A549 (cell line): ENCODE measurements around the gene C21orf58. TPM values are rescaled to one million over a fixed set of nuclear protein-coding genes. Genes with fewer than 3 reads are reported as not detected.

Experiments used
- ATAC-seq, 2 experiments: fragments of 200-7000 bp in 1 of 2; fragments of >200 bp in 1 of 2; cut with Nextera tagmentation in 1 of 2; cut with Tn5 transposase in 1 of 2; 3 replicates each; pipeline versions ENCODE4 v1.8.0 to v1.9.1; 2018 to 2020; ENCODE audit warnings: mild to moderate bottlenecking in 1 of 2, moderate library complexity in 1 of 2
- CTCF ChIA-PET: fragments of 300-600 bp; sonication (Branson Sonifier 250); formaldehyde crosslinking; extraction: SDS; loops from one replicate; lab custom pipeline; 2021; ENCODE audit warnings: antibody characterized with exemption, inconsistent platforms; lab: Yijun Ruan, JAX
- POLR2A ChIA-PET: fragments of 350-600 bp; formaldehyde crosslinking; extraction: SDS; loops from one replicate; lab custom pipeline; 2021; ENCODE audit warnings: antibody characterized with exemption, inconsistent platforms; lab: Yijun Ruan, JAX
- DNase-seq, 2 experiments: peaks; one replicate each; pipeline versions ENCODE4 v3.0.0 to v3.0.0-alpha.2; 2011 to 2016; ENCODE audit warnings: low read depth in 1 of 2, low spot score in 1 of 2
- FAIRE-seq: peaks from 2 replicates; lab custom pipeline; 2011; peaks lifted over from hg19 to GRCh38; lab: Jason Lieb, UNC
- H3K27ac ChIP-seq, 2 experiments: fragments of >200 bp; sonication (Bioruptor Twin); formaldehyde crosslinking; 3 replicates each; pipeline ENCODE4 v1.5.1; 2016 to 2017
- H3K4me1 ChIP-seq: fragments of >200 bp; sonication (Bioruptor Twin); formaldehyde crosslinking; 3 replicates; pipeline ENCODE4 v1.6.1; 2016
- H3K4me2 ChIP-seq: fragments of >200 bp; sonication (Bioruptor Twin); formaldehyde crosslinking; 3 replicates; pipeline ENCODE4 v1.6.1; 2016
- H3K4me3 ChIP-seq: fragments of >200 bp; sonication (Bioruptor Twin); formaldehyde crosslinking; 3 replicates; pipeline ENCODE4 v1.5.1; 2016
- H3K9me3 ChIP-seq: fragments of >200 bp; sonication (Bioruptor Twin); formaldehyde crosslinking; 3 replicates; pipeline ENCODE4 v1.6.1; 2016
- ATOH8 ChIP-seq: fragments of 250-450 bp; sonication (Bioruptor Pico); IDR thresholded peaks from 2 replicates; pipeline ENCODE4 v1.5.0; 2020; ENCODE audit warnings: low read depth, mild to moderate bottlenecking, moderate library complexity
- BCL3 ChIP-seq: fragments of >200 bp; sonication (Bioruptor Twin); formaldehyde crosslinking; IDR thresholded peaks from 3 replicates; pipeline ENCODE4 v1.6.1; 2016
- CBX2 ChIP-seq: fragments of 200-600 bp; sonication (generic); IDR thresholded peaks from 2 replicates; pipeline ENCODE4 v1.6.1; 2016; ENCODE audit warnings: low read depth, mild to moderate bottlenecking, borderline replicate concordance
- CTCF ChIP-seq: fragments of >200 bp; sonication (Bioruptor Twin); formaldehyde crosslinking; IDR thresholded peaks from 3 replicates; pipeline ENCODE4 v1.5.1; 2016
- EP300 ChIP-seq, 2 experiments: fragments of >200 bp; sonication (Bioruptor Twin); formaldehyde crosslinking; IDR thresholded peaks; 2 replicates in 1 of 2; 3 replicates in 1 of 2; pipeline ENCODE4 v1.6.1; 2016 to 2017
- FOSB ChIP-seq: fragments of 250-450 bp; sonication (Bioruptor Pico); IDR thresholded peaks from 2 replicates; pipeline ENCODE4 v1.5.0; 2020; ENCODE audit warnings: mild to moderate bottlenecking, moderate library complexity
- GATA3 ChIP-seq: IDR thresholded peaks from 2 replicates; pipeline ENCODE4 v1.6.1; 2012; ENCODE audit warnings: borderline replicate concordance
- HES2 ChIP-seq: fragments of >200 bp; sonication (Bioruptor Twin); formaldehyde crosslinking; IDR thresholded peaks from 2 replicates; pipeline ENCODE4 v1.6.1; 2016
- HOXA7 ChIP-seq: fragments of 250-450 bp; sonication (Bioruptor Pico); IDR thresholded peaks from 2 replicates; pipeline ENCODE4 v1.5.0; 2020; ENCODE audit warnings: mild to moderate bottlenecking, moderate library complexity
- MAZ ChIP-seq: fragments of 150-350 bp; IDR thresholded peaks from 2 replicates; pipeline ENCODE4 v1.6.1; 2014; ENCODE audit warnings: antibody characterized with exemption, low read depth, low read length, borderline replicate concordance
- MYC ChIP-seq: IDR thresholded peaks from 2 replicates; pipeline ENCODE4 v1.6.1; 2012; ENCODE audit warnings: mild to moderate bottlenecking, inconsistent platforms, low read length, improper control_type of control experiment, borderline replicate concordance
- NFE2L2 ChIP-seq: fragments of 150-350 bp; conservative IDR thresholded peaks from 2 replicates; pipeline ENCODE4 v1.6.1; 2014; ENCODE audit warnings: low read length
- NR3C1 ChIP-seq: fragments of >200 bp; sonication (Bioruptor Twin); formaldehyde crosslinking; IDR thresholded peaks from 3 replicates; pipeline ENCODE4 v1.6.1; 2017
- PHF8 ChIP-seq: fragments of 200-600 bp; sonication (generic); IDR thresholded peaks from 2 replicates; pipeline ENCODE4 v1.6.1; 2016; ENCODE audit warnings: low read depth, mild to moderate bottlenecking, antibody characterized with exemption, moderate library complexity, borderline replicate concordance
- POLR2AphosphoS2 ChIP-seq: conservative IDR thresholded peaks from 2 replicates; pipeline ENCODE4 v1.6.1; 2012; ENCODE audit warnings: low read length, improper control_type of control experiment, inconsistent platforms
- RARB ChIP-seq: fragments of 250-450 bp; sonication (Bioruptor Pico); IDR thresholded peaks from 2 replicates; pipeline ENCODE4 v1.8.0; 2021; ENCODE audit warnings: mild to moderate bottlenecking, moderate library complexity
- RCOR1 ChIP-seq: fragments of 150-350 bp; IDR thresholded peaks from 2 replicates; pipeline ENCODE4 v1.6.1; 2014; ENCODE audit warnings: antibody characterized with exemption, low read length, low read depth
- RFX5 ChIP-seq: fragments of 450-650 bp; IDR thresholded peaks from 2 replicates; pipeline ENCODE4 v1.7.1; 2014; ENCODE audit warnings: antibody characterized with exemption, mild to moderate bottlenecking, moderate library complexity
- RNF2 ChIP-seq: fragments of 200-600 bp; sonication (generic); IDR thresholded peaks from 2 replicates; pipeline ENCODE4 v1.6.1; 2016; ENCODE audit warnings: low read depth, mild to moderate bottlenecking, antibody characterized with exemption, moderate library complexity, borderline replicate concordance
- TFCP2L1 ChIP-seq: fragments of 250-450 bp; sonication (Bioruptor Pico); IDR thresholded peaks from 2 replicates; pipeline ENCODE4 v1.5.0; 2021; ENCODE audit warnings: mild to moderate bottlenecking
- TP53 ChIP-seq: fragments of 250-450 bp; sonication (Bioruptor Pico); IDR thresholded peaks from 2 replicates; pipeline ENCODE4 v1.5.0; 2021; ENCODE audit warnings: mild to moderate bottlenecking, moderate library complexity
- ZC3H11A ChIP-seq: fragments of 450-650 bp; IDR thresholded peaks from 2 replicates; pipeline ENCODE4 v1.6.1; 2014; ENCODE audit warnings: antibody characterized with exemption, mild to moderate bottlenecking
- WGBS: methylation state at CpG from one replicate; pipeline ENCODE4 v1.1.6; 2017; ENCODE audit errors: missing lambda C conversion rate; 5-methylcytosine and 5-hydroxymethylcytosine counted together
- polyA plus RNA-seq, 4 experiments: library from polyadenylated mRNA; depleted of rRNA in 3 of 4; stranded (reverse); fragments of >200 nt; fragmentation: RNase III in 1 of 4; extraction: RNeasy Plus Mini Kit Qiagen cat#74134 plus additional on column Dnase treatment in 1 of 4; gene quantifications; 2 replicates in 3 of 4; 3 replicates in 1 of 4; pipeline ENCODE4 v1.2.3, GENCODE V29; 2011 to 2017

Gene C21orf58
- polyA plus RNA-seq, 2 of the 4 experiments (the other 2 are of a cell fraction) = 3.2 to 8.5 TPM

- ATAC-seq = no peak
- H3K4me1 ChIP-seq = no peaks in the 10 kb centered on the region
- FAIRE-seq = no peak
- no peak overlapping the region for H3K27ac ChIP-seq
- H3K4me2 ChIP-seq = no peak overlapping the region
- DNase-seq = no peak
- no peaks in the 10 kb centered on the region for H3K9me3 ChIP-seq
- TF ChIP-seq CTCF (no peak), RARB (CRISPR knock-in tag) (no peak), ATOH8 (CRISPR knock-in tag) (no peak), MYC (no peak)
- CTCF ChIA-PET = interaction anchor here (0.6 to 1.1 kb wide), 2 partner anchors 9 to 225 kb away, joined by 3 read pairs; no protein-coding TSS in a partner anchor
- POLR2A ChIA-PET = no interaction called here
- 86% methylated on average over 11 of the region's 11 CpGs for whole genome bisulfite sequencing
- no peak overlapping the region for H3K4me3 ChIP-seq
These were observed 45.0 kb upstream of the C21orf58 start for GRCh38 chr21:46368533-46369285.

GRCh38 chr21:46366966-46367365 is 43.3 kb upstream of the C21orf58 start:
- 94% methylated on average over 19 of the region's 20 CpGs for WGBS
- ATAC-seq (no peak), DNase-seq (no peak), FAIRE-seq (no peak)
- H3K9me3 ChIP-seq = no peaks in the 10 kb centered on the region
- TF ChIP-seq EP300 (IDR thresholded peaks at IDR 0.05) (no peak), RFX5 (no peak), TFCP2L1 (no peak), PHF8 (no peak), NFE2L2 (no peak), GATA3 (no peak), RNF2 (no peak), ATOH8 (CRISPR knock-in tag) (no peak), HES2 (no peak), NR3C1 (no peak), CBX2 (no peak), ZC3H11A (no peak), MAZ (no peak), FOSB (no peak), CTCF (no peak), TP53 (CRISPR knock-in tag) (no peak), RCOR1 (no peak), BCL3 (no peak), POLR2AphosphoS2 (no peak), HOXA7 (CRISPR knock-in tag) (no peak)
- H3K4me1 ChIP-seq = no peaks in the 10 kb centered on the region
- CTCF ChIA-PET = no interaction called here
- no peak overlapping the region for H3K4me3 ChIP-seq
- no peak overlapping the region for H3K4me2 ChIP-seq
- no peak overlapping the region for H3K27ac ChIP-seq
- POLR2A ChIA-PET = no interaction called here
